Stomach (tissue), 9 donors: ENCODE results near the gene RIMOC1. TPM values are rescaled to one million over a fixed set of nuclear protein-coding genes. Genes with fewer than 3 reads are reported as not detected.

Experiments
- DNase-seq, 2 donors: peaks; one replicate each; pipeline versions ENCODE4 v3.0.0 to v3.0.0-alpha.2; 2013 to 2019
- H3K27ac ChIP-seq, 5 donors: fragments of 200-600 bp in 4 of 5; sonication (generic) in 4 of 5; one replicate each; pipeline ENCODE4 v1.5.1; 2013 to 2019; ENCODE audit warnings: mild to moderate bottlenecking in 1 of 5, moderate library complexity in 1 of 5
- H3K27me3 ChIP-seq, 3 donors: fragments of 200-600 bp; sonication (generic); one replicate each; pipeline ENCODE4 v1.5.1; 2017 to 2019; ENCODE audit warnings: mixed run types in 1 of 3
- H3K36me3 ChIP-seq, 4 donors: fragments of 200-600 bp; sonication (generic); 1 replicate in 3 of 4; 2 replicates in 1 of 4; pipeline ENCODE4 v1.5.1; 2016 to 2019
- H3K4me1 ChIP-seq, 4 donors: fragments of 200-600 bp; sonication (generic); one replicate each; pipeline ENCODE4 v1.5.1; 2016 to 2019
- H3K4me3 ChIP-seq, 4 donors: fragments of 200-600 bp; sonication (generic) in 3 of 4; one replicate each; pipeline ENCODE4 v1.5.1; 2016 to 2019; ENCODE audit warnings: mild to moderate bottlenecking in 1 of 4
- H3K9me3 ChIP-seq, 4 donors: fragments of 200-600 bp; sonication (generic); one replicate each; pipeline ENCODE4 v1.5.1; 2016 to 2019
- CTCF ChIP-seq, 7 experiments: fragments of 450-650 bp in 4 of 7; fragments of 200-600 bp in 3 of 7; sonication (generic) in 3 of 7; IDR thresholded peaks; one replicate each; pipeline ENCODE4 v1.5.1; 2016 to 2019; ENCODE audit warnings: antibody characterized with exemption in 7 of 7, control low read depth in 2 of 7, mild to moderate bottlenecking in 1 of 7
- EP300 ChIP-seq: sonication (generic); formaldehyde crosslinking; IDR thresholded peaks from one replicate; pipeline ENCODE4 v1.6.1; 2017; ENCODE audit warnings: antibody characterized with exemption
- POLR2A ChIP-seq, 4 donors: fragments of 450-650 bp; IDR thresholded peaks; one replicate each; pipeline ENCODE4 v1.6.1; 2016; ENCODE audit warnings: antibody characterized with exemption in 4 of 4, control low read depth in 2 of 4, mild to moderate bottlenecking in 1 of 4, moderate library complexity in 1 of 4
- POLR2AphosphoS5 ChIP-seq, 3 donors: sonication (generic); formaldehyde crosslinking; IDR thresholded peaks; one replicate each; pipeline ENCODE4 v1.6.1; 2016; ENCODE audit warnings: antibody characterized with exemption in 3 of 3
- WGBS, 5 donors: extraction: QIAGEN DNeasy Blood & Tissue Kit in 3 of 5; methylation state at CpG; one replicate each; pipeline versions ENCODE4 v1.1.5 to v1.1.7; 2013 to 2018; 5-methylcytosine and 5-hydroxymethylcytosine counted together
- intact Hi-C: fragments of 100-400 bp; cut with DNase I; formaldehyde crosslinking; loops from one replicate; pipeline ENCODE4 v1.15.1; 2023; ENCODE audit warnings: low total_unique reads
- polyA plus RNA-seq, 3 donors: library from polyadenylated mRNA; stranded (reverse); fragments of 200-250 nt; gene quantifications; one replicate each; pipeline ENCODE4 v1.2.3, GENCODE V29; 2013
- total RNA-seq, 5 donors: library from RNA; depleted of rRNA; stranded (reverse); fragments of >200 nt; gene quantifications; one replicate each; pipeline versions ENCODE4 v1.1.0 to v1.2.3, GENCODE V29; 2014 to 2016
- donor health status: healthy with polysubstance abuse.
- donor health status: Bipolar disorder and iron deficiency.
- donor health status: healthy.

RIMOC1 gene
- total and polyA plus RNA-seq, 8 donors = 5.6 to 33.8 (median 8.4) TPM

- intact Hi-C loops = no loop called here
- H3K27me3 ChIP-seq = peaks cover 0 to 24% (median 0%) of the 10 kb centered on the region in 3 donors
- no peaks in the 10 kb centered on the region for H3K4me1 ChIP-seq
- DNase-seq = no peak
- no peak for TF ChIP-seq EP300
- no peaks in the 10 kb centered on the region for H3K9me3 ChIP-seq
- no peak overlapping the region for H3K27ac ChIP-seq
- H3K36me3 ChIP-seq = no peaks in the 10 kb centered on the region
- WGBS, 5 donors = 71 to 79% (median 76%) methylated on average over 3 of the region's 3 CpGs
- H3K4me3 ChIP-seq = no peak overlapping the region
Measured at GRCh38 chr5:41893074-41893851, 10.9 kb upstream of the RIMOC1 start.

- Histone ChIP-seq H3K4me1 (no peaks in the 10 kb centered on the region), H3K27ac (no peak overlapping the region), H3K27me3 (peaks cover 0 to 17% (median 0%) of the 10 kb centered on the region in 3 donors), H3K4me3 (no peak overlapping the region), H3K36me3 (no peaks in the 10 kb centered on the region), H3K9me3 (no peaks in the 10 kb centered on the region)
- 7 to 16% (median 12%) methylated on average over 2 of the region's 2 CpGs for WGBS, 5 donors
- intact Hi-C loops = no loop called here
- TF ChIP-seq CTCF (IDR thresholded peaks at IDR 0.05) (no peak), POLR2AphosphoS5 (IDR thresholded peaks at IDR 0.05) (no peak), POLR2A (IDR thresholded peaks at IDR 0.05) (no peak), EP300 (no peak)
- DNase-seq = no peak
Measured at GRCh38 chr5:41896230-41896629, 7.9 kb upstream of the RIMOC1 start.

- Histone ChIP-seq H3K27me3 (no peaks in the 10 kb centered on the region), H3K4me3 (peak overlapping the region; percentile 74 to 90 (median 84)), H3K27ac (peak overlapping the region; percentile 76 to 92 (median 90)), H3K9me3 (no peaks in the 10 kb centered on the region), H3K36me3 (peaks cover 6 to 16% (median 12%) of the 10 kb centered on the region in 4 donors), H3K4me1 (peaks cover 16 to 33% (median 25%) of the 10 kb centered on the region in 4 donors)
- no peak for DNase-seq
- TF ChIP-seq CTCF (IDR thresholded peaks at IDR 0.05) = no peak
- TF ChIP-seq POLR2AphosphoS5 (IDR thresholded peaks at IDR 0.05) = no peak
- no peak for TF ChIP-seq POLR2A (IDR thresholded peaks at IDR 0.05)
- TF ChIP-seq EP300 = no peak
- 36 to 45% (median 42%) methylated on average over 8 of the region's 8 CpGs for WGBS, 5 donors
- intact Hi-C loops = no loop called here
Measured at GRCh38 chr5:41903382-41903891, 707 bp upstream of the RIMOC1 start.

- peaks cover 16 to 33% (median 25%) of the 10 kb centered on the region in 4 donors for H3K4me1 ChIP-seq
- DNase-seq = no peak
- H3K27me3 ChIP-seq = no peaks in the 10 kb centered on the region
- no peak overlapping the region for H3K27ac ChIP-seq
- 80 to 85% (median 81%) methylated on average over 2 of the region's 2 CpGs for WGBS, 5 donors
- intact Hi-C loops = no loop called here
- TF ChIP-seq EP300 (no peak), CTCF (IDR thresholded peaks at IDR 0.05) (no peak), POLR2AphosphoS5 (IDR thresholded peaks at IDR 0.05) (no peak), POLR2A (IDR thresholded peaks at IDR 0.05) (no peak)
- H3K9me3 ChIP-seq = no peaks in the 10 kb centered on the region
- no peak overlapping the region for H3K4me3 ChIP-seq
- peaks cover 21 to 43% (median 37%) of the 10 kb centered on the region in 4 donors for H3K36me3 ChIP-seq
Measured at GRCh38 chr5:41906151-41906550, 2.0 kb downstream of the RIMOC1 start.
